ENCODE measurements around the gene LACTBL1. TPM values are rescaled to one million over a fixed set of nuclear protein-coding genes. Genes with fewer than 3 reads are reported as not detected.

Gene LACTBL1
- total RNA-seq, 1 donor from 2014 or later = not detected

DNA sequence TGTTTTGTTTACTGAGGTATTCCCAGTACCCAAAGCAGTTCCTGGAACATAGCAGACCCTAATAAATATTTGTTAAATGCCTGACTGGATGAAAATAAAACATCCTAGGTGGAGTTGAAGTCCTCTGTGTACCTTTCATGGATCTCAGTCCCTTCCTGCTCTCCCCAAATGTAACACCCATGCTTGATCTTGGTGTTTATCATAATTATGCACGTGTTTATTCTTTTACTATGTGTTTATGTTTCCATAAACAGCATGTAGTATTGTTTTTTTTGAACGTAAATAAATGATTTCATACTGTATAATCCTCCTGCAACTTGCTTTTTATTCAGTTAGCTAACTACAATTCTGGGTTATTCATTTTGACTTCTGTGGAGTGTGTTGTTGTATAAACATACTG, 4.8 kb downstream of the LACTBL1 start:
- Mint-ChIP-seq H3K4me3 (no peak overlapping the region), H3K27ac (no peak overlapping the region), H3K36me3 (ENCODE audit: low read depth) (no peaks in the 10 kb centered on the region), H3K4me1 (no peaks in the 10 kb centered on the region), H3K27me3 (peaks cover 33% of the 10 kb centered on the region), H3K9me3 (peaks cover 6% of the 10 kb centered on the region)
- intact Hi-C loops (cut with micrococcal nuclease) = no loop called here
- ChIA-PET POLR2A (no interaction called here), CTCF (no interaction called here)
- ATAC-seq (ENCODE audit: low read depth) = no peak
- no peak for DNase-seq
- no peak for TF ChIP-seq CTCF (IDR thresholded peaks at IDR 0.05)

- peaks cover 23% of the 10 kb centered on the region for H3K27me3 Mint-ChIP-seq
These were observed 6.4 kb downstream of the LACTBL1 start for GRCh38 chr1:22966309-22966708.

DNA sequence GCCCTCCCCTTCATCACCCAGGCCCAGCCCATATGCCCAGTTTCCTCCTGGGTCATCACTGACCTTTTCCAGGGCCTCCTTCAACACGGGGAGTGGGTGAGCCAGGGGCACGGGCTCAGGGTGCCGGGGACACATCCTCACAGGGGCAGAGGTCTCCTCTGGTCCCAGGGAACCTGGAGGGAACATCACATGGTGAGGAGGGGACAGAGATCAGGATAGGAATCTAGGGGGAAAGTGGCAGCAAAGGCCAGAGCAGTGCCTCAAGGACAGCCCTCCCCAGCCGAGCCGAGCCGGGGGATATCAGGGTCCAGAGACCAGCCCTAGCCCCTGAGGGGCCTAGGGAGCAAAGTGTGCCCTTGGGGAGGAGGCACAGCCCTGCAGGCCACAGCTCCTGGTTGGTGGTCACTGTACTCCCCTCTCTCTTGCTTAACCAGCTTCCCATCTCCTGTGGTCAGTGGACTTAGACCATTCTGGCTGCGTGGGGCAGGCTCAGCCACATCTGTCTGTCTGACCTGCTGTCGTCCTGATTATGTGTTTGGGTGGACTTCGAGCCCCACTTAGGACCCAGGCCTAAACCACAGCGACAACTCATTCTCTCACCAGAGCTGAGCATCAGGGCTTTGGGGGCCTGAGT, 9.5 kb downstream of the LACTBL1 start:
- no peak for TF ChIP-seq CTCF (IDR thresholded peaks at IDR 0.05)
- Mint-ChIP-seq H3K4me3 (no peak overlapping the region), H3K36me3 (ENCODE audit: low read depth) (no peaks in the 10 kb centered on the region), H3K27me3 (peaks cover 4% of the 10 kb centered on the region), H3K4me1 (no peaks in the 10 kb centered on the region), H3K27ac (no peak overlapping the region), H3K9me3 (peaks cover 6% of the 10 kb centered on the region)
- ChIA-PET CTCF (interaction anchor here (0.9 kb wide), 1 partner anchor 8 kb away, joined by 3 read pairs; no protein-coding TSS in a partner anchor), POLR2A (no interaction called here)
- intact Hi-C loops (cut with micrococcal nuclease) = no loop called here
- no peak for DNase-seq
- no peak for ATAC-seq (ENCODE audit: low read depth)

More at GRCh38 chr1:22966309-22966708, 6.4 kb downstream of the LACTBL1 start:
- H3K4me1 Mint-ChIP-seq = no peaks in the 10 kb centered on the region
- CTCF ChIA-PET = no interaction called here
- H3K9me3 Mint-ChIP-seq = peaks cover 6% of the 10 kb centered on the region
- H3K36me3 Mint-ChIP-seq (ENCODE audit: low read depth) = no peaks in the 10 kb centered on the region
- intact Hi-C loops (cut with micrococcal nuclease) = no loop called here
- no peak for ATAC-seq (ENCODE audit: low read depth)
- TF ChIP-seq CTCF (IDR thresholded peaks at IDR 0.05) = no peak
- POLR2A ChIA-PET = no interaction called here
- no peak for DNase-seq
- no peak overlapping the region for H3K4me3 Mint-ChIP-seq
- H3K27ac Mint-ChIP-seq = no peak overlapping the region

- ChIA-PET POLR2A (no interaction called here), CTCF (interaction anchor here (0.9 kb wide), 1 partner anchor 7 kb away, joined by 3 read pairs; no protein-coding TSS in a partner anchor)
- Mint-ChIP-seq H3K27ac (no peak overlapping the region), H3K36me3 (ENCODE audit: low read depth) (no peaks in the 10 kb centered on the region), H3K4me3 (no peak overlapping the region), H3K9me3 (peaks cover 6% of the 10 kb centered on the region), H3K27me3 (no peaks in the 10 kb centered on the region), H3K4me1 (no peaks in the 10 kb centered on the region)
- no peak for ATAC-seq (ENCODE audit: low read depth)
- intact Hi-C loops (cut with micrococcal nuclease) = no loop called here
- no peak for TF ChIP-seq CTCF (IDR thresholded peaks at IDR 0.05)
- no peak for DNase-seq
These were observed 10.1 kb downstream of the LACTBL1 start for GRCh38 chr1:22962558-22962957.

- H3K27ac Mint-ChIP-seq = no peak overlapping the region
- H3K36me3 Mint-ChIP-seq (ENCODE audit: low read depth) = no peaks in the 10 kb centered on the region
- CTCF ChIA-PET = no interaction called here
- DNase-seq (no peak), ATAC-seq (ENCODE audit: low read depth) (no peak)
- H3K27me3 Mint-ChIP-seq = peaks cover 9% of the 10 kb centered on the region
- no peak overlapping the region for H3K4me3 Mint-ChIP-seq
- no peaks in the 10 kb centered on the region for H3K9me3 Mint-ChIP-seq
- no peak for TF ChIP-seq CTCF (IDR thresholded peaks at IDR 0.05)
- POLR2A ChIA-PET = no interaction called here
- H3K4me1 Mint-ChIP-seq = no peaks in the 10 kb centered on the region
- intact Hi-C loops (cut with micrococcal nuclease) = no loop called here
These were observed 12.9 kb downstream of the LACTBL1 start for GRCh38 chr1:22959545-22960360.

All from activated B cell treated with CpG ODN at 0.5 μM for 24 hours (primary cell).